Caco-2 (cell line): ENCODE results near the gene TSHR. TPM values are rescaled to one million over a fixed set of nuclear protein-coding genes. Genes with fewer than 3 reads are reported as not detected.

Experiments
- BruUV-seq: library from RNA; stranded (reverse); fragments of 400-500 nt; replicated peaks from 2 replicates; lab custom pipeline; 2021; lab: Mats Ljungman, UMichigan
- CTCF ChIA-PET: fragments of 300-600 bp; sonication (Branson Sonifier 250); formaldehyde crosslinking; loops from one replicate; lab custom pipeline; 2022; ENCODE audit warnings: antibody characterized with exemption; lab: Charles Lee
- POLR2A ChIA-PET: fragments of 300-600 bp; sonication (Branson Sonifier 250); formaldehyde crosslinking; loops from one replicate; lab custom pipeline; 2022; ENCODE audit warnings: antibody characterized with exemption; lab: Charles Lee
- DNase-seq, 2 experiments: peaks; one replicate each; pipeline versions ENCODE4 v3.0.0 to v3.0.0-alpha.2; 2020 to 2022
- H3K27me3 ChIP-seq: replicated peaks from 2 replicates; pipeline ENCODE4 v1.6.0; 2011; ENCODE audit warnings: low read length; ENCODE audit not compliant: control insufficient read depth, insufficient read depth
- H3K36me3 ChIP-seq: 2 replicates; pipeline ENCODE4 v1.5.1; 2011; ENCODE audit warnings: low read length; ENCODE audit not compliant: control insufficient read depth, insufficient read depth
- H3K4me1 ChIP-seq: fragments of 250-450 bp; sonication (Bioruptor Pico); 2 replicates; pipeline ENCODE4 v1.5.1; 2020; ENCODE audit warnings: mild to moderate bottlenecking
- H3K4me3 ChIP-seq: 2 replicates; pipeline ENCODE4 v1.5.1; 2011; ENCODE audit warnings: low read depth, mild to moderate bottlenecking, control low read depth, low read length
- H3K9me3 ChIP-seq: fragments of 250-450 bp; sonication (Bioruptor Pico); 2 replicates; pipeline ENCODE4 v1.5.1; 2020; ENCODE audit warnings: mild to moderate bottlenecking, moderate library complexity
- H3K27ac Mint-ChIP-seq: one replicate; pipeline ENCODE4 v1.8.0; 2022; ENCODE audit warnings: mixed read lengths; ENCODE audit not compliant: unreplicated experiment
- H3K27me3 Mint-ChIP-seq: one replicate; pipeline ENCODE4 v1.8.0; 2022; ENCODE audit warnings: mixed read lengths; ENCODE audit not compliant: insufficient read depth, unreplicated experiment
- H3K36me3 Mint-ChIP-seq: one replicate; pipeline ENCODE4 v1.8.0; 2022; ENCODE audit warnings: mild to moderate bottlenecking, mixed read lengths; ENCODE audit not compliant: insufficient read depth, unreplicated experiment
- H3K4me1 Mint-ChIP-seq: one replicate; pipeline ENCODE4 v1.8.0; 2022; ENCODE audit warnings: low read depth, mixed read lengths; ENCODE audit not compliant: unreplicated experiment
- H3K4me3 Mint-ChIP-seq: one replicate; pipeline ENCODE4 v1.8.0; 2022; ENCODE audit warnings: mild to moderate bottlenecking, moderate library complexity, mixed read lengths; ENCODE audit not compliant: unreplicated experiment
- H3K9me3 Mint-ChIP-seq: one replicate; pipeline ENCODE4 v1.8.0; 2022; ENCODE audit warnings: mixed read lengths; ENCODE audit not compliant: unreplicated experiment
- intact Hi-C: fragments of 100-400 bp; cut with micrococcal nuclease; formaldehyde crosslinking; loops from one replicate; pipeline ENCODE4 v1.10.0; 2022; ENCODE audit not compliant: unreplicated experiment
- total RNA-seq: library from RNA; stranded (reverse); gene quantifications from 2 replicates; pipeline ENCODE4 v1.2.3, GENCODE V29; 2022
- TF ChIP-seq, protein P1 (sequence below), 2 experiments: fragments of 200-600 bp in 1 of 2; IDR thresholded peaks; 1 replicate in 1 of 2; 2 replicates in 1 of 2; pipeline versions ENCODE4 v1.5.1 to v1.8.0; 2011 to 2022; ENCODE audit warnings: antibody characterized with exemption in 1 of 2, control low read depth in 1 of 2, inconsistent platforms in 1 of 2, low read depth in 1 of 2, low read length in 1 of 2, mild to moderate bottlenecking in 1 of 2, moderate library complexity in 1 of 2; ENCODE audit not compliant: insufficient read depth in 1 of 2, severe bottlenecking in 1 of 2, unreplicated experiment in 1 of 2

Gene TSHR
- total RNA-seq, 1 experiment from 2014 or later: not detected

GRCh38 chr14:80954687-80955299, 628 bp upstream of the TSHR start:
- Mint-ChIP-seq H3K4me3 (peak overlapping the region; percentile 73), H3K9me3 (no peaks in the 10 kb centered on the region), H3K27me3 (peaks cover 32% of the 10 kb centered on the region), H3K4me1 (no peaks in the 10 kb centered on the region), H3K27ac (no peak overlapping the region), H3K36me3 (peaks cover 5% of the 10 kb centered on the region)
- TF ChIP-seq, protein P1, sequence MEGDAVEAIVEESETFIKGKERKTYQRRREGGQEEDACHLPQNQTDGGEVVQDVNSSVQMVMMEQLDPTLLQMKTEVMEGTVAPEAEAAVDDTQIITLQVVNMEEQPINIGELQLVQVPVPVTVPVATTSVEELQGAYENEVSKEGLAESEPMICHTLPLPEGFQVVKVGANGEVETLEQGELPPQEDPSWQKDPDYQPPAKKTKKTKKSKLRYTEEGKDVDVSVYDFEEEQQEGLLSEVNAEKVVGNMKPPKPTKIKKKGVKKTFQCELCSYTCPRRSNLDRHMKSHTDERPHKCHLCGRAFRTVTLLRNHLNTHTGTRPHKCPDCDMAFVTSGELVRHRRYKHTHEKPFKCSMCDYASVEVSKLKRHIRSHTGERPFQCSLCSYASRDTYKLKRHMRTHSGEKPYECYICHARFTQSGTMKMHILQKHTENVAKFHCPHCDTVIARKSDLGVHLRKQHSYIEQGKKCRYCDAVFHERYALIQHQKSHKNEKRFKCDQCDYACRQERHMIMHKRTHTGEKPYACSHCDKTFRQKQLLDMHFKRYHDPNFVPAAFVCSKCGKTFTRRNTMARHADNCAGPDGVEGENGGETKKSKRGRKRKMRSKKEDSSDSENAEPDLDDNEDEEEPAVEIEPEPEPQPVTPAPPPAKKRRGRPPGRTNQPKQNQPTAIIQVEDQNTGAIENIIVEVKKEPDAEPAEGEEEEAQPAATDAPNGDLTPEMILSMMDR (IDR thresholded peaks at IDR 0.05; ENCODE audit: insufficient read depth in 1 of 2, low read depth in 1 of 2, low read length in 1 of 2, severe bottlenecking in 1 of 2, unreplicated experiment in 1 of 2): peak; percentile 74 to 79
- Histone ChIP-seq H3K9me3 (no peaks in the 10 kb centered on the region), H3K27me3 (peaks cover 4% of the 10 kb centered on the region), H3K4me3 (peak overlapping the region; percentile 45), H3K36me3 (no peaks in the 10 kb centered on the region), H3K4me1 (0 out of 2 replicates have a peak, but pooled peaks cover 4% of the 10 kb centered on the region)
- CTCF ChIA-PET: interaction anchor here (0.8 to 2.7 kb wide), 4 partner anchors 13 to 41 kb away, joined by 3 to 36 read pairs (median 4); partner anchors contain the start of gene CEP128
- no TSS peak for BruUV-seq
- DNase-seq: peak; percentile 76 to 85
- intact Hi-C loops: loop anchor here (1.0 to 10.0 kb wide), 6 partner anchors 13 to 510 kb away; partner anchors contain the start of gene CEP128
- POLR2A ChIA-PET: no interaction called here

DNA sequence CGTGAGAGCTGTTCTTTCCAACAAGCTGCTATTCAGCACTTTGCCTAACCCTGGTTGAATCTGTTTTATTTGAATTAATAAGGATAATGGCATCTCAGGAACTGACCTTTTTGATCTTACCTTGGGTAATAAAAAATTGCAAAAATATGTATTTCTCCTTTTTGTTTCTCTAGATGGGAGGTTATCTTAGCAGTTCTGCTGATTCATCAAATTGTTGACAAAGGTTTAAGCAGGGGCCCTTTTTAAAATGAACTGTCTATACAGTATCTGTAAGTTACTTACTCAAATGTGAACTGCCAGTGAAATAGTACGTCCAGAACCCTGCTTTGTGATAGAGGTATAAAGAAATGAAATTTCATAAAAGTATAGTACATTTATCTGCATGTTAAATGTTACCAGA, 681 bp downstream of the TSHR start:
- H3K4me1 ChIP-seq: 0 out of 2 replicates have a peak, but pooled peaks cover 4% of the 10 kb centered on the region
- Mint-ChIP-seq H3K27me3 (peaks cover 22% of the 10 kb centered on the region), H3K4me1 (no peaks in the 10 kb centered on the region), H3K4me3 (no peak overlapping the region), H3K27ac (no peak overlapping the region), H3K36me3 (peaks cover 5% of the 10 kb centered on the region), H3K9me3 (no peaks in the 10 kb centered on the region)
- no peak for DNase-seq
- intact Hi-C loops: loop anchor here (10.0 kb wide), 1 partner anchor 509 kb away; no protein-coding TSS in a partner anchor
- no peaks in the 10 kb centered on the region for H3K9me3 ChIP-seq
- no TSS peak for BruUV-seq
- POLR2A ChIA-PET: no interaction called here
- H3K36me3 ChIP-seq: no peaks in the 10 kb centered on the region
- H3K4me3 ChIP-seq: no peak overlapping the region
- CTCF ChIA-PET: interaction anchor here (1.2 to 2.7 kb wide), 3 partner anchors 15 to 33 kb away, joined by 3 to 36 read pairs (median 3); partner anchors contain the start of gene CEP128
- TF ChIP-seq, protein P1 (IDR thresholded peaks at IDR 0.05; ENCODE audit: insufficient read depth in 1 of 2, low read depth in 1 of 2, low read length in 1 of 2, severe bottlenecking in 1 of 2, unreplicated experiment in 1 of 2): no peak
- peaks cover 4% of the 10 kb centered on the region for H3K27me3 ChIP-seq

DNA sequence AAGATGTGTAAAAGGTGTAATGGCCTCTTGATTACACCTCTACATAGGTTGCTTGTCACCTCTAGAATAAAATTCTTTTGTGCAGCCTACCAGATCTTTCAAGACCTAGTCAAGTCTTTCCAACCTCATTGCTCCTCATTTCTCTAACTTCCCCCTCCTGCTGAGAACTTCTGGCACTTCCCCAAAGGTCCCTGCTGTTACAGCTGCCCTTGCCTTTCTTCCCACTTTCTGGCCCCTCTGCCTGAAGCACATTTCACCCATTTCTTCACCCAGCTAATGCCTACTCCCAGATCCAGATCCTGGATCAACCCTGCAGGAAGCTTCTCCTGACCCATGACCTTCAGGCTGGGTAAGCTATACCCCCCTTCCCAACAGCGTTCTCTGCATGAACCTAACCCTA, 1.5 kb downstream of the TSHR start:
- Mint-ChIP-seq H3K36me3 (peaks cover 5% of the 10 kb centered on the region), H3K27ac (no peak overlapping the region), H3K4me3 (no peak overlapping the region), H3K27me3 (peaks cover 19% of the 10 kb centered on the region), H3K4me1 (no peaks in the 10 kb centered on the region), H3K9me3 (no peaks in the 10 kb centered on the region)
- H3K9me3 ChIP-seq: no peaks in the 10 kb centered on the region
- no peak overlapping the region for H3K4me3 ChIP-seq
- ChIA-PET CTCF (interaction anchor here (0.7 kb wide), 1 partner anchor 70 kb away, joined by 3 read pairs; no protein-coding TSS in a partner anchor), POLR2A (no interaction called here)
- 0 out of 2 replicates have a peak, but pooled peaks cover 4% of the 10 kb centered on the region for H3K4me1 ChIP-seq
- BruUV-seq: no TSS peak
- no peaks in the 10 kb centered on the region for H3K36me3 ChIP-seq
- DNase-seq: no peak
- H3K27me3 ChIP-seq: peaks cover 4% of the 10 kb centered on the region
- intact Hi-C loops: loop anchor here (10.0 kb wide), 1 partner anchor 508 kb away; no protein-coding TSS in a partner anchor
- TF ChIP-seq, protein P1 (IDR thresholded peaks at IDR 0.05; ENCODE audit: insufficient read depth in 1 of 2, low read depth in 1 of 2, low read length in 1 of 2, severe bottlenecking in 1 of 2, unreplicated experiment in 1 of 2): no peak
